ENCODE data around the gene CCNY.
"Not testable (repeated sequence)": the region's sequence is repeated elsewhere in the genome, so short reads cannot be mapped to it uniquely, and the experiment has no call there.

The CCNY gene

DNA sequence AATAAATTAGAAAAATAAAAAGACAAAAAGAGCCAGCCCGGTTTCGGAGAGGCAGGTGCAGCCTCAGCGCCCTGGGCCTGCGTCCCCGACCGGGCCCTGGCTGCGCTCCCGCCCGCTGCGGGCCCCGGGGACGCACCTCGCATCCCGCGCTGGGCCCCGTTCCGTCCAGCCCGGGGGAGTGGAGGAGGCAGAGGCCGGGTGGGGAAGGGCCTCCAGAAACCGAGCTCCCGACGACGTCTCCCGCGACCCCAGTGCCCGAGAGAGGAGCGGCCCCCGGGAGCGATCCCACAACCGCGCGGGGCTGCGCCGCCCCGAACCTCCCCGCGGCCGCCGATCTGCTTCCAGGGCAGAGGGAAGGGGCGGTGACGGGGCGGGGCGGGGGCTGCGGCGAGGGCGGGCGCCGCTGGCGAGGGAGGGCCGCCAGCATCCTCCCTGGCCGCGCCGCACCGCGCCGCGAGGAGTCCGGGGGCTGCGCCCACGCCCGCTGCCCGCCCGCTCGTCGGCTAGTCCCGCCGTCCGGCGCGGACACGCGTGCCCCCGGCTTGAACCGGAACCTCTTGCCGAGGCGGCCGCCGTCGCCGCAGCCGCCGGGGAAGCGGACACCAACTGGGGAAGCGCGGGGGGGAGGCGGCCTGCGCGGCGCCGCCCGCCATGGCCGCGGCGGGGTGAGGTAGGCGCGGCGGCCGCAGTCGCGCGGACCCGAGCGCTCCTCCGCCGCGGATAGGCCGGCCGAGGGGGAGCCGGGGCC is at the start of gene CCNY:
TSS of gene CCNY (plus strand) at position 426 of the 748 bp plus-strand sequence. CDS start 545 bp downstream, outside the sequence.
- peak; percentile 83 for DNase-seq

DNA sequence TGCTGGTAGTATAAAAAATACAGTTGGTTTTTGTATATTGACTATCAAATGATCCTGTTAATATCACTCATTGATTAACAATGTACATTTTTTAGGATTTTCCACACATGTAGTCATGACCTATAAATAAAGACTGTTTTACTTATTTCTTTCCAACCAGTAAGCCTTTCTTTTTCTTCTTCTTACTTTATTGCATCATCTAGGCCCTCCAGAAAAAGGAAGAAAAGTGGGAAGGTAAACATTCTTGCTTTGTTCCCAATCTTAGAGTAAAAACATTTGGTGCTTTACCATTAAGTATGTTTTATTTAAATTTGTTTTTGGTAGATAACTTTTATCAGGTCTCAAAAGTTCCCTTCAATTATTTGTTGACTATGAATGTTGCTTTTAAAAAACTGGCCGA is 47.1 kb upstream of the CCNY start:
- no peak for DNase-seq

DNA sequence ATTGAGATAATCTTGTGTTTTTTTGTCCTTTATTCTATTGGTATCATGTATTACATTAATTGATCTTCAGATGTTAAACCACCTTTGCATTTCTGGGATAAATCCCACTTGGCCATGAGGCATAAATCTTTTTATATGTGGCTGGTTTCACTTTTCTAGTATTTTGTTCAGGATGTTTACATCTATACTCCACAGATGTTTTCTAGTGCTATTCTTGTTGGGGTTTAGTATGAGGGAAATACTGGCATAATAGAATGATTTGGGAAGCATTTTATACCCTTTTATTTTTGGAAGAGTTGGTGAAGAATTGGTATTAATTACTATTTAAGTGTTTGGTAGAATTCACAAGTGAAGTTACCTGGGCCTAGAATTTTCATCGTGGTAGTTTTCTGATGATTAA is 41.8 kb upstream of the CCNY start:
- no peak for DNase-seq

DNA sequence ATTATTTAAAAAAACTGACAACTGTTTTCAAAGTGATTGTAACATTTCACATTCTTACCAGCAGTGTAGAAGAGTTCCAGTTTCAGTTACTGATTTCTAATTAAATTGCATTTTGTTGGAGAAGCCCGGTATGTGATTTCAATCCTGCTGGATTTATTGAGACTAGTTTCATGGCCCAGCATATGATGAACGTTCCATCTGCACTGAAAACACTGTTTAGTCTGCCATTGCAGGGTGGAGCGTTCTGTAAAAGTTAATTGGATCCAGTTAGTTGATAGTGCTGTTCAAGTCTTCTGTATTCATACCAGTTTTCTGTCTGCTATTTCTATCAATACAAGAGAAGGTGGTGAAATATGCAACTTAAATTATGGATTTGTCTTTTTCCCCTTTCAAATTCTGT is 37.3 kb upstream of the CCNY start:
- no peak for DNase-seq

GRCh38 chr10:35300063-35300699 is 36.1 kb upstream of the CCNY start:
- no peak for DNase-seq

GRCh38 chr10:35304649-35305048 is 31.7 kb upstream of the CCNY start:
- no peak for DNase-seq

DNA sequence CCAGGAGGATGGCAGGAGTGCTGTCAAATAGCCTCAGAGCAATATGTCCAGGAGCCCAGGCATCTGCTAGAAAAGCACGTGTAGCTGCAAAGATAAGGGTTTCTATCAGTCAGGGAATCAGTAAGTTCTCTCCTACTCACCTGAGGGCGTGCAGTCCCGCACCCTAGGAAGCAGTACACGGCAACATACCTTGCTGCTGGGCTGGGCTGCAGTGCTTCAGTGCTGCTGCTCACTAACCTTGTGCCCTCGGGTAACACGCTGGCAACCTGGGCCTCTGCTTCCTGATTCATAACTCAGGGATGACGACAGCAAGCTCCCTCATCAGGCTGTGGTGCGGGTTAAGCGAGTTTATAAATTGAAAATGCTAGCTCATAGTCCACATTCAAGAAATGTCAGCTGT is 29.5 kb upstream of the CCNY start:
- no peak for DNase-seq

DNA sequence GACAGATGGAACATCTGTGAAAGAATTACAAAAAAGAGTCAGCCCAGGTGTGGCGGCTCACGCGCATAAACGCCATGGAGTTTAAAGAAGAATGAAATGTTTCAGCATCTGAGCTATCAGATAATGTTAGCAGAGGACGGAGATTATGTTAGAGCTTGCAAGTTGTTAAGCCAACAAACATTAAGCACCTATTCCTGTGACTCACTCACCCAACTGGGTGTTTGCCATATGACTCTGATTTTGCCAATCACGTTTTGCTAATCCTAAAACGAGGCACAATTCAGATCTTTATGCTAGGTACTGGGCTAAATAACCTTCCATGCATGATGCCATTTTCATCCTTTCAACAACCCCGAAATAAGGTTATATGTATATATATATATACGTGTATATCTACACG is 29.0 kb upstream of the CCNY start:
- DNase-seq = no peak

GRCh38 chr10:35308809-35309208 is 27.5 kb upstream of the CCNY start:
- no peak for DNase-seq

- DNase-seq = not testable (repeated sequence)
Observed at GRCh38 chr10:35314142-35314541, 22.2 kb upstream of the CCNY start.

- not testable (repeated sequence) for DNase-seq
Observed at GRCh38 chr10:35315235-35315634, 21.1 kb upstream of the CCNY start.

DNA sequence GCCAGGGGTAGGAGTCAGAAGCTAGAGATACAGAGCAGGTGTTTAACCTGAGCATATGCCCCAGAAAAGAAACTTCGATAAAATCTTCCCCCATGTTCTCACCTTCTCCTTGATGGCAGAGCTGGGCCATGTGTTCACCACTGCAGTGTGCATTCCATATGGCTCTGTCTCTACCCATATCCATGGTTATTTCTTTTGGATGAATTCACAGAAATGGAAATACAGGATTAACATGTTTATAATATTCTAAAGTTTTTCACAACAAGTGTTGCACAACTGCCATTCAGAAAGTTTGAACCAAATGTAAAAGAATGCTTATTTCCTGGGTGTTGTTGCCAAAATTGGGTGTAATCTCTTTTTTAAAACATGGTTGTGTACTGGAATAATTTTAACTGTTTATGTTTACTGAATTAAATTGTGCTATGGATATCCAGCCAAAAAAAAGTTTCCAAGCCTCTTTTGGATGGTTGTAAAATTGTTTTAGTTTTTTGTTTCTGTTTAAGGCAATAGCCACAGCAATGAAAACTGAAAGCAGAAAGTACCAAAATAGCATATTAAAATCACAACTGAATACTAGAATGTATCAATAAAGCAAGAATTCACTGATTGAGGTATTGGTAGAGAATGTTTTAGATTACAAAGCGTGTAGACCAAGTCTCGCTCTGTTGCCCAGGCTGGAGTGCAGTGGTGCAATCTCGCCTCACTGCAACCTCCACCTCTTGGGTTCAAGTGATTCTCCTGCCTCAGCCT is 19.9 kb upstream of the CCNY start:
- DNase-seq = no peak

DNA sequence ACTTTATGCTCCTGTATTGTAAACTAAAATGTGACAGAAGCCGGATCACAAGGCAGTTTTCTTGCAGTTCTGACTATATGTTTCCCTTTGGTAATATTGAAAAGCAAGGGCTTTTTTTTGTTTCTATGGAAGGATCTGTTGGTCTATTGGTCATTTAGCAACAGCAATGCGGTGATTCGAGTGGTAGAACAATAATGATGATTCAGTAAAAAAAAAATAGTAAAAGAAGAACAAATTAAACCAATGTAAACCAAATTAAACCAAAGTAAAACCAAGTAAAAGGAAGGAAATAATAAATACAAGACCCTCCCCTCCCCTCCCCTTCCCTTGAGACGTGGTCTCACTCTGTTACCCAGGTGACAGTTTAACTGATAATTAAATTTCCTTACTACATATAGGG is 17.8 kb upstream of the CCNY start:
- DNase-seq = no peak

DNA sequence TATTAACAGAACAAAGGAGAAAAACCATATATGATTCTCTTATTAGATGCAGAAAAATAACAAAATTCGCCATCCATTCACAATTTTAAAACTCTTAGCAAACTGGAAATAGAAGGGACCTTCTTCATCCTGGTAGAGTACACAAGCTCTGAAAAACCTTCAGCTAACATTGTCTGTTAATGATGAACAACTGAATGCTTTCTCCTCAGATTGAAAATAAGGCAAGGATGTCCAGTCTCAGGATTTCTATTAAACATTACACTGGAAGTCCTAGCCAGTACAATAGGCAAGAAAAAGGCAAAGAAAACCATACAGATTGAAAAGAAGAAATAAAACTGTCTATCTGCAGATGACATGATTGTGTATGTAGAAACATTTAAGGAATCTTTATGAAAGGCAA is 16.0 kb upstream of the CCNY start:
- DNase-seq = no peak

DNA sequence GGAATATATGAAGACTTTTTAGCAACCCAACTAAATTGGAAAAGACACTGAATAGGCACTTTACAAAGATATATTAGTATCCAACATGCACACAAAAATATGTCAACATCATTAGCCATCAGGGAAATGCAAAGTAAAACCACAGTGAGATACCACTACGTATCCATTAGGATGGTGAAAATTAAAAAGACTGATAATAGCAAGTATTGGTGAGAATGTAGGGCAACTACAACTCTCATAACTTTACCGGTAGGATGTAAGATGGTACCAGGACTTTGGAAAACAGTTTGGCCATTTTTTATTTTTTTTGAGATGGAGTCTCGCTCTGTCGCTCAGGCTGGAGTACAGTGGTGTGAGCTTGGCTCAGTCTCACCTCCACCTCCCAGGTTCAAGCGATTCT is 13.7 kb upstream of the CCNY start:
- no peak for DNase-seq

DNA sequence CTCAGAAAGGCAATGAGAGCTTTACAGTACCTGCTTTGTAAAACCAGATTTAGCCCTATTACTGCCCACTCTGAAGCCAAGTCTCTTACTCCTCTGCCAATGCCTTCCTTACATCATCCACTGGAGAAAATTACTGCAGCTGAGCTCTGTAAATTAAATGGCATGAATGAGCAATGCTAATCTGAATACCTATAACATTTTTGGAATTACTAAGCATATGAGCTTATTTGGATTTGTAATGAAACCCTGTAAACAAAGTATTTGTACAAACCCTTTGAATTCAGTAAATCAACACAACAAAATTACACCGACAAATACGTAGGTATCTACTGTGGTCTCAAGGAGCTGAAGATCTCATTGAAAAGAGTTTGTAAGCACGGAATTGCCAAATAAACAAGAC is 12.1 kb upstream of the CCNY start:
- no peak for DNase-seq

- no peak for DNase-seq
Observed at GRCh38 chr10:35326466-35327235, 9.7 kb upstream of the CCNY start.

DNA sequence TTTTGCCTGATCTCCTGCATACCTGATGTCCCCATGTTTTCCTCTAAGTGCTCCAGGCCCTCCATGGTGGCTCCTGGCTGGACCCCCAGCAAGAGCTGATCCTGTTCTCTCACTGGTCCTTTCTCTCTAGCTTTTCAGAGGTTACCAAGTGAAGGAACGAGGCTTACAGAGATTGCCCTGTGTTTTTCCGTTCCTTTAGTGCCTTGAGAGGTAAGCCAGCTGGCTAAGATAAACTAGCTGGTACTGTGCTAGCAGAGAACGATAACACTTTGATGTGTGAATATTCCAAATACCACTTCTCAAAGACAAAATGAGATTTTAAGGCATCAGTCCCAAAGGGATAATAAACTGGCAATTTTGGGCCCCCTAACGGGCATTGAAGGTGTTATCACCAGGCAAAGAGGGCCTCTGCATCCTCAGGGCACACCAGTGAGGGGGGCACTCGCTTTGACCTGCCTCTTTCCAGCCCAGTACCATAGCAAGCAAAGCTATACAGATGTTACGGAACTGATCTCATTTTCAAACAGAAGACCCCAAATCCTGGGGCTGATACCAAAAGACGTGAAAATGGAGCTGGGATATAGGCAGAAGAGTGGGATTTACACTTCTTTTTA is 8.4 kb upstream of the CCNY start:
- DNase-seq = no peak

DNA sequence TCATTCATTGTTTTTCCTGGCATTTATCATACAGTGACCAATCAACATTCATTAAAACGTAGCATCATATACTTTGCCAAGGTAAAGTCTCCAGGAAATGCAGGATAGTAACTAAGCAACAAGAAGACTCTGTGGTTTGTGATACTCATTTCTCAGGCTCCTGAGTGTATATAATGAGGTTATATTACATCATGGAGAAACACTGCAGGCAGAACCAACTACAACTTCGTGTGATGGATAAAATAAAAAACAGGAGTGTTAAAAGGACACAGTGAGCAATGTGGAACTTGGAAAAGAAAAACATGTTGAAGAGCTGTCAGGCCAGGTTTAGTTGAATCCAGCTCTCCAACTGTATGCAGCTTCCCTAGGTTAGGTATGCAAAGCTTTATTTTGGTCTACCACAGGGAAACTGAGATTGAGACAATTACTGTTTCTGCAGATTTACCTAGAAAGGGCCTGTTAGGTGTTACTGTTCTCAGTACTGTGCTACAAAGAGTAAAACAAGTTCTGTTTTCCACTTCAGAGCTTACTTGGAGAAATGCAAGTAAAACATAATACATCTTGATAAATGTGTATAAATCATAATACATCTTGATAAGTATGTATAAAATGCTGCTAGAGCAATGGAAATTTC is 7.8 kb upstream of the CCNY start:
- no peak for DNase-seq

- no peak for DNase-seq
Observed at GRCh38 chr10:35329520-35329919, 6.8 kb upstream of the CCNY start.

- no peak for DNase-seq
Observed at GRCh38 chr10:35331894-35332640, 4.2 kb upstream of the CCNY start.

DNA sequence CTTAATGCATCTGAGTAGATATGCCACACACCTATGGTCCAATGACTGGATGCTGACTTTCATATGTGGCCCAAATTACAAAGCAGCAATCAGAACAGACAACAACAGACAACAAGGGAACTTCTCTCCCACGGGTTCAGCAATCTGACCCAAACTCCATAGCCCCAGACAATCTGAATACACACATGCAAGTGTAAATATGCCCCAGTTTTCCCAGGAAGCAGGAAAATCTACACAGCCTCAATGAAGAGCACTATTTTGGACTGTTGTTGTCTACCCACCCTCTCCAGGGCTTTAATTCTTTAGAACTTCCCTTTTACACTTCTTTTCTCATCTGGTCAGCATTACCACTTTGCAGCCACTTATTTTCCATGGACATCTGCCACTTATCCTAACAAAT is 2.0 kb upstream of the CCNY start:
- DNase-seq = no peak

Data from activated T-cell treated with anti-CD3 and anti-CD28 coated beads, Interleukin-2, amount 50 U/mL, for 1 hour (primary cell).